ACC112 (cell line): Measurements from ENCODE around the gene C16orf54.
"Not testable (repeated sequence)": the region's sequence is repeated elsewhere in the genome, so short reads cannot be mapped to it uniquely, and the experiment has no call there.

Source experiments
- H2AFZ ChIP-seq: fragments of 200-600 bp; sonication (generic); one replicate; pipeline ENCODE4 v1.6.0; 2017; ENCODE audit warnings: antibody characterized with exemption, low read length; ENCODE audit not compliant: unreplicated experiment
- H3K27ac ChIP-seq: fragments of 200-600 bp; sonication (generic); 2 replicates; pipeline ENCODE4 v1.5.1; 2014; ENCODE audit warnings: low read depth, mild to moderate bottlenecking, antibody characterized with exemption, low read length, moderate library complexity
- H3K27me3 ChIP-seq: fragments of 200-600 bp; sonication (generic); 2 replicates; pipeline ENCODE4 v1.6.1; 2014; ENCODE audit warnings: mild to moderate bottlenecking, antibody characterized with exemption, low read length, moderate library complexity, mixed read lengths; ENCODE audit not compliant: insufficient read depth
- H3K36me3 ChIP-seq: fragments of 200-600 bp; sonication (generic); 2 replicates; pipeline ENCODE4 v1.6.1; 2016; ENCODE audit warnings: mild to moderate bottlenecking, antibody characterized with exemption, low read length, moderate library complexity, mixed read lengths; ENCODE audit not compliant: insufficient read depth
- H3K4me1 ChIP-seq: fragments of 200-600 bp; sonication (generic); one replicate; pipeline ENCODE4 v1.6.1; 2016; ENCODE audit warnings: low read length, mixed read lengths; ENCODE audit not compliant: insufficient read depth, unreplicated experiment, control insufficient read depth
- H3K4me3 ChIP-seq: fragments of 200-600 bp; sonication (generic); 2 replicates; pipeline ENCODE4 v1.5.1; 2014; ENCODE audit warnings: mild to moderate bottlenecking, low read depth, low read length
- H3K79me2 ChIP-seq: fragments of 200-600 bp; sonication (generic); one replicate; pipeline ENCODE4 v1.6.0; 2016; ENCODE audit warnings: low read length; ENCODE audit not compliant: control insufficient read depth, unreplicated experiment, insufficient read depth

Gene C16orf54

GRCh38 chr16:29745853-29746345 is at the start of gene C16orf54:
Gene C16orf54, minus strand, starts transcription at chr16:29745990. Its CDS starts 1,039 bp downstream, at chr16:29744951.
- H3K79me2 ChIP-seq, result no peaks in the 10 kb centered on the region
- no peak within 1 kb of the TSS for H2AFZ ChIP-seq
- H3K27ac ChIP-seq, result no peak within 1 kb of the TSS
- H3K4me1 ChIP-seq, result no peaks in the 10 kb centered on the region
- H3K4me3 ChIP-seq, result no peak within 1 kb of the TSS
- peaks cover 8% of the 10 kb centered on the region; the same call in 1 of the 2 replicates for H3K27me3 ChIP-seq
- H3K36me3 ChIP-seq, result no peaks in the 10 kb centered on the region

GRCh38 chr16:29794231-29794710 is 48.5 kb upstream of the C16orf54 start:
- Histone ChIP-seq H3K4me1 (peaks cover 18% of the 10 kb centered on the region), H3K36me3 (peaks cover 7% of the 10 kb centered on the region; the same call in 1 of the 2 replicates), H3K79me2 (peaks cover 59% of the 10 kb centered on the region), H2AFZ (no peak overlapping the region), H3K4me3 (no peak overlapping the region), H3K27me3 (no peaks in the 10 kb centered on the region), H3K27ac (no peak overlapping the region)

- H3K36me3 ChIP-seq, H3K27me3 ChIP-seq, H3K4me3 ChIP-seq, H2AFZ ChIP-seq, H3K27ac ChIP-seq: not testable (repeated sequence)
- peaks cover 59% of the 10 kb centered on the region for H3K79me2 ChIP-seq
- H3K4me1 ChIP-seq, result peaks cover 18% of the 10 kb centered on the region
Observed at GRCh38 chr16:29793153-29793552, 47.4 kb upstream of the C16orf54 start.

- Histone ChIP-seq H2AFZ (no peak overlapping the region), H3K36me3 (no peaks in the 10 kb centered on the region), H3K27me3 (no peaks in the 10 kb centered on the region), H3K27ac (no peak overlapping the region), H3K79me2 (peaks cover 59% of the 10 kb centered on the region), H3K4me1 (peaks cover 18% of the 10 kb centered on the region), H3K4me3 (peak overlapping the region; percentile 97)
Observed at GRCh38 chr16:29791845-29792807, 46.3 kb upstream of the C16orf54 start.

DNA sequence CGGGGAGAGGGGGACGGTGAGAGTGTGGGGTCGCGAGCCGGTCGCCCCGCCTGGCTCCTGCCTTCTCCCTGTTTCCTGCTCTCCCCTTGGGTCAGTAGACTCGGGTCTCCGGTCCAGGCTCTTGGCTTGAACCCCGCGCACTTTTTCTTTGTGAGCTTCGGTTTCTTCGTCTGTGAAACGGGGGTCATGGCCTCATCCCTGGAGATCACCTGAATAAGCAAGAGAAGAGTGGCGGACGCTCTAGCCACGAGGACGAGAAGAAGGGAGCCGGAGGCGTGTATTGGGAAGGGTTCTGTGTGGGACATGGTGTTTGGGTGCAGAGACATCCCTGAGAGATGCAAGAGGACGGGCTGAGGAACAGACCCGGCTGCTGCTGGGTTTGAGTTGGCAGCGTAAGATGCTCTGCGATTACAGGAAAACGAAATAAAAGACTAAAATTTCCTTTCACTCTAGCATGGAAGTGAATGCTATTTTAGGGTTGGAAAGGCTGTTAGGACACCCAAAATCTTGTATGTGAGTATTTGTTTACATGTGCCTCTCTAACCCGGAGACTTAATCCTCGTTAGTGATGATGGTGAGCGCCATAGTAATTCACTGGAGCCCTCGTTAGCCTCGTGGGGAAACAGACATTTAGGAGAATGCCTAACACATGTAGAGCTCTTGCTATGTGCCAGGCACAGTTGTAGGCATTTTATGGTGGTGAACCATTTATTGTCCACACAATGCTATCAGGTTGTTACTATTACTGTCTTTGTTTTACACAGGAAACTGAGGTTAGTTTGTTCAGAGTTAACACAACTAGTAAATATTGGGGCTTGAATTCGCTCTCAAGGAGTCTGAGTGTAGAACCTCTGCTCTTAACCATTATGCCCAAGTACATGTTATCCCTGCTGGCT is 45.4 kb upstream of the C16orf54 start:
- H3K27me3 ChIP-seq, result no peaks in the 10 kb centered on the region
- H3K4me1 ChIP-seq, result peaks cover 18% of the 10 kb centered on the region
- no peaks in the 10 kb centered on the region for H3K36me3 ChIP-seq
- H3K4me3 ChIP-seq, result peak overlapping the region; percentile 97
- H3K79me2 ChIP-seq, result peaks cover 55% of the 10 kb centered on the region
- peak overlapping the region; percentile 33 for H2AFZ ChIP-seq
- peak overlapping the region; percentile 10; the same call in 1 of the 2 replicates for H3K27ac ChIP-seq

DNA sequence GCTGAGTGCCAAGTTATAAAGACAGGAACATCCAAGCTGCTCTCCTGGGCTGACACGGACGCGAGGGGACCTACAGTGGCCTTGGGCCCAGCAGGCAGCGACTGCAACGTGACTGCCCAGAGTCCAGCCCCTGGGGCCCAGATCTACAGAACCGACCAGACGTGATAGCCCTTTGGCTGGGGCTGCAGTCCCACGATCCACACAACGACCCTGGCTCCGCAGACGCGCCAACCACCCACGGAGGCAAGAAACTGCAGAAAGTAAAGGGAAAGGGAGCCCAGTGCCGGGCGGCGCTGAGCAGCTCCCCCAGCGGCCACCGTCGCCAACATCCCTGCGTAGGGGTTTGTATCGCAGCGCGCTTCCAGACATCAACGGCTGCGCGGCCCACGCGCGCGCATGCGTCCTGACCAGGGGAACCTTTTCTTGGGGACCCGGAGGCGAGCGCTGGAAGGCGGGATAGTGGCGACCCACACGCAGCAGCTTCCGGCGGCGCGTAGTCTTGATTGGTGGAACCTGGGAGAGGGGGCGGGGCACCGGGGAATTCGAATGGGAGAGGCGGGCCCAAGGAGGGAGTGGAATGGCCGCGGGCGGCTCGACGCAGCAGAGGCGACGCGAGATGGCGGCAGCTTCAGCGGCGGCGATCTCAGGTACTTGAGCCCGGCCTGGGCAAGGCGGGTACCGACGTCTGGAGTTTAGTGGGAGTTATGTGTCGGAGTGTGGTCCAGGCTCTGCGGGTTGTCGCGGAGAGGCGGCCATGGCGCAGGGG is 44.6 kb upstream of the C16orf54 start, which contains the start of gene KIF22:
TSS of gene KIF22 (plus strand) at position 569 of the 766 bp plus-strand sequence. CDS start at position 578, 9 bp downstream.
- peak within 1 kb of the TSS; percentile 92 for H2AFZ ChIP-seq
- no peaks in the 10 kb centered on the region for H3K36me3 ChIP-seq
- H3K79me2 ChIP-seq, result peaks cover 49% of the 10 kb centered on the region
- peaks cover 22% of the 10 kb centered on the region for H3K4me1 ChIP-seq
- peak within 1 kb of the TSS; percentile 97 for H3K4me3 ChIP-seq
- H3K27ac ChIP-seq, result peak within 1 kb of the TSS; percentile 10
- H3K27me3 ChIP-seq, result no peaks in the 10 kb centered on the region

GRCh38 chr16:29789775-29790182 is 44.0 kb upstream of the C16orf54 start:
- peaks cover 24% of the 10 kb centered on the region for H3K4me1 ChIP-seq
- H3K27ac ChIP-seq, result no peak overlapping the region; the same call in 1 of the 2 replicates
- H3K4me3 ChIP-seq, result peak overlapping the region; percentile 97
- no peaks in the 10 kb centered on the region for H3K36me3 ChIP-seq
- no peaks in the 10 kb centered on the region for H3K27me3 ChIP-seq
- H2AFZ ChIP-seq, result peak overlapping the region; percentile 92
- peaks cover 43% of the 10 kb centered on the region for H3K79me2 ChIP-seq

GRCh38 chr16:29787155-29787554 is 41.4 kb upstream of the C16orf54 start:
- H3K79me2 ChIP-seq, result peaks cover 17% of the 10 kb centered on the region
- H2AFZ ChIP-seq, H3K27me3 ChIP-seq, H3K36me3 ChIP-seq, H3K27ac ChIP-seq, H3K4me3 ChIP-seq: not testable (repeated sequence)
- peaks cover 21% of the 10 kb centered on the region for H3K4me1 ChIP-seq

DNA sequence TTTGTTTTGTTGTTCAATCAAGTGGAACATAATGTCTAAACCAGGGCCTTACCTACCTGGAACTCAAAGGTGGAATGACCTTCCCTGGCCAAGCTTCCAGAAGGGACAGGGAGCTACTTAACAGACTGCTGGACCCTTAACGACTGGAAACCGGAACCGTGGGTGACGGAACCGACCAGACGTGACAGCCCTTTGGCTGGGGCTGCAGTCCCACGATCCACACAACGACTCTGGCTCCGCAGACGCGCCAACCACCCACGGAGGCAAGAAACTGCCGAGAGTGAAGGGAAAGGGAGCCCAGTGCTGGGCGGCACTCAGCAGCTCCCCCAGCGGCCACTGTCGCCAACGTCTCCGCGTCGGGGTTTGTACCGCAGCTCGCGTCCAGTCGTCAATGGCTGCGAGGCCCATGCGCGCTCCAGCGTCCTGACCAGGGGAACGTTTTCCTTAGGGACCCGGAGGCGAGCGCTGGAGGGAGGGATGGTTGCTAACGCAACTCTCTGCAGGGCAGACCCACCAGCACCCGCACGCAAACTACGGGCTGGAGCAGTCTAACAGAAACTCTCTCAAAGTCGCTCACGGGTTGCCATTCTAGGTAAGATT is 39.2 kb upstream of the C16orf54 start:
- H3K27me3 ChIP-seq, result peaks cover 21% of the 10 kb centered on the region
- H3K27ac ChIP-seq, result no peak overlapping the region
- no peaks in the 10 kb centered on the region for H3K36me3 ChIP-seq
- H3K79me2 ChIP-seq, result no peaks in the 10 kb centered on the region
- peak overlapping the region; percentile 90 for H2AFZ ChIP-seq
- H3K4me3 ChIP-seq, result peak overlapping the region; percentile 66
- peaks cover 13% of the 10 kb centered on the region for H3K4me1 ChIP-seq
